ENCODE data around the gene NMNAT3.

Gene NMNAT3

GRCh38 chr3:139564294-139564861 lies 113.4 kb downstream of the NMNAT3 start:
- no peaks in the 10 kb centered on the region for H3K9me3 ChIP-seq (replicated peaks in 1 of 11)
- H3K4me2 ChIP-seq, result no peak overlapping the region
- no peaks in the 10 kb centered on the region for H3K4me1 ChIP-seq
- no peaks in the 10 kb centered on the region for H3K27me3 ChIP-seq
- no peak overlapping the region for H3K27ac ChIP-seq
- no peak overlapping the region for H3K4me3 ChIP-seq
- H3K36me3 ChIP-seq, result no peaks in the 10 kb centered on the region
- no peaks in the 10 kb centered on the region for H4K20me1 ChIP-seq
- no peak for TF ChIP-seq Cebpa-rat (IDR thresholded peaks at IDR 0.05)
- H3K9ac ChIP-seq, result no peak overlapping the region

GRCh38 chr3:139561959-139562676 lies 115.7 kb downstream of the NMNAT3 start:
- no peaks in the 10 kb centered on the region for H4K20me1 ChIP-seq
- H3K4me3 ChIP-seq, result no peak overlapping the region
- no peaks in the 10 kb centered on the region for H3K9me3 ChIP-seq (replicated peaks in 1 of 11)
- peaks cover 0 to 7% (median 0%) of the 10 kb centered on the region in 10 experiments; a peak in 3 of 20 replicates for H3K4me1 ChIP-seq
- no peak overlapping the region for H3K4me2 ChIP-seq
- 0 out of 22 replicates have a peak overlapping the region, but pooled peaks of 1 of the 11 experiments have one; percentile 29 for H3K9ac ChIP-seq
- no peak for TF ChIP-seq Cebpa-rat (IDR thresholded peaks at IDR 0.05)
- H3K27ac ChIP-seq, result no peak overlapping the region
- no peaks in the 10 kb centered on the region for H3K27me3 ChIP-seq
- no peaks in the 10 kb centered on the region for H3K36me3 ChIP-seq

- Histone ChIP-seq H3K4me1 (peaks cover 0 to 7% (median 0%) of the 10 kb centered on the region in 10 experiments; a peak in 3 of 20 replicates), H3K9ac (no peak overlapping the region), H3K4me3 (no peak overlapping the region), H3K36me3 (no peaks in the 10 kb centered on the region), H3K27me3 (no peaks in the 10 kb centered on the region), H3K27ac (no peak overlapping the region), H4K20me1 (no peaks in the 10 kb centered on the region), H3K4me2 (no peak overlapping the region), H3K9me3 (replicated peaks in 1 of 11) (no peaks in the 10 kb centered on the region)
- no peak for TF ChIP-seq Cebpa-rat (IDR thresholded peaks at IDR 0.05)
These were observed 116.4 kb downstream of the NMNAT3 start for GRCh38 chr3:139561255-139561817.

- H3K4me3 ChIP-seq, result no peak overlapping the region
- no peak overlapping the region for H3K27ac ChIP-seq
- H4K20me1 ChIP-seq, result no peaks in the 10 kb centered on the region
- no peak for TF ChIP-seq Cebpa-rat (IDR thresholded peaks at IDR 0.05)
- no peak overlapping the region for H3K4me2 ChIP-seq
- H3K27me3 ChIP-seq, result no peaks in the 10 kb centered on the region
- peaks cover 0 to 7% (median 0%) of the 10 kb centered on the region in 10 experiments; a peak in 3 of 20 replicates for H3K4me1 ChIP-seq
- H3K36me3 ChIP-seq, result no peaks in the 10 kb centered on the region
- H3K9ac ChIP-seq, result no peak overlapping the region
- H3K9me3 ChIP-seq (replicated peaks in 1 of 11), result no peaks in the 10 kb centered on the region
These were observed 117.4 kb downstream of the NMNAT3 start for GRCh38 chr3:139560411-139560810.

GRCh38 chr3:139559541-139559940 lies 118.2 kb downstream of the NMNAT3 start:
- TF ChIP-seq Cebpa-rat (IDR thresholded peaks at IDR 0.05), result no peak
- H3K27me3 ChIP-seq, result no peaks in the 10 kb centered on the region
- no peaks in the 10 kb centered on the region for H3K9me3 ChIP-seq (replicated peaks in 1 of 11)
- H3K4me3 ChIP-seq, result no peak overlapping the region
- H3K4me1 ChIP-seq, result peaks cover 0 to 8% (median 0%) of the 10 kb centered on the region in 10 experiments; a peak in 3 of 20 replicates
- no peaks in the 10 kb centered on the region for H4K20me1 ChIP-seq
- no peak overlapping the region for H3K9ac ChIP-seq
- no peaks in the 10 kb centered on the region for H3K36me3 ChIP-seq
- H3K4me2 ChIP-seq, result no peak overlapping the region
- H3K27ac ChIP-seq, result no peak overlapping the region

- Histone ChIP-seq H3K36me3 (no peaks in the 10 kb centered on the region), H3K4me3 (no peak overlapping the region), H3K9ac (no peak overlapping the region), H3K4me1 (peaks cover 0 to 11% (median 0%) of the 10 kb centered on the region in 10 experiments; a peak in 3 of 20 replicates), H3K4me2 (peak overlapping the region in 2 of 11 experiments; percentile 34 to 55; a peak in 4 of 22 replicates), H3K27ac (no peak overlapping the region), H4K20me1 (no peaks in the 10 kb centered on the region), H3K27me3 (0 out of 22 replicates have a peak, but pooled peaks cover 0 to 3% (median 0%) of the 10 kb centered on the region in 11 experiments), H3K9me3 (replicated peaks in 1 of 11) (no peaks in the 10 kb centered on the region)
- no peak for TF ChIP-seq Cebpa-rat (IDR thresholded peaks at IDR 0.05)
These were observed 119.2 kb downstream of the NMNAT3 start for GRCh38 chr3:139558351-139559266.

- no peaks in the 10 kb centered on the region for H3K9me3 ChIP-seq (replicated peaks in 1 of 11)
- H3K9ac ChIP-seq, result no peak overlapping the region
- H3K36me3 ChIP-seq, result no peaks in the 10 kb centered on the region
- peaks cover 0 to 11% (median 0%) of the 10 kb centered on the region in 10 experiments; a peak in 3 of 20 replicates for H3K4me1 ChIP-seq
- no peaks in the 10 kb centered on the region for H4K20me1 ChIP-seq
- no peak for TF ChIP-seq Cebpa-rat (IDR thresholded peaks at IDR 0.05)
- 0 out of 22 replicates have a peak, but pooled peaks cover 0 to 3% (median 0%) of the 10 kb centered on the region in 11 experiments for H3K27me3 ChIP-seq
- H3K27ac ChIP-seq, result no peak overlapping the region
- H3K4me3 ChIP-seq, result no peak overlapping the region
- H3K4me2 ChIP-seq, result no peak overlapping the region
These were observed 120.7 kb downstream of the NMNAT3 start for GRCh38 chr3:139557041-139557440.

- Histone ChIP-seq H3K9me3 (replicated peaks in 1 of 11) (no peaks in the 10 kb centered on the region), H3K4me2 (no peak overlapping the region), H3K4me1 (peaks cover 0 to 11% (median 0%) of the 10 kb centered on the region in 10 experiments; a peak in 3 of 20 replicates), H3K9ac (no peak overlapping the region), H3K27me3 (0 out of 22 replicates have a peak, but pooled peaks cover 0 to 3% (median 0%) of the 10 kb centered on the region in 11 experiments), H3K36me3 (no peaks in the 10 kb centered on the region), H4K20me1 (no peaks in the 10 kb centered on the region), H3K4me3 (no peak overlapping the region), H3K27ac (no peak overlapping the region)
- TF ChIP-seq Cebpa-rat (IDR thresholded peaks at IDR 0.05), result no peak
These were observed 122.5 kb downstream of the NMNAT3 start for GRCh38 chr3:139555249-139555648.

All from BLaER1 treated with 17β-estradiol and CSF1 and Interleukin-3, amounts not matched to agents 10 nM and 100 nM (cell line).